Body of pancreas (tissue), 4 donors: ENCODE results near the gene CLOCK. TPM values are rescaled to one million over a fixed set of nuclear protein-coding genes. Genes with fewer than 3 reads are reported as not detected.

ENCODE experiments used
- ATAC-seq: fragments of 150-250 bp; one replicate; pipeline ENCODE4 v1.9.1; 2016
- DNase-seq, 4 donors: peaks; one replicate each; pipeline ENCODE4 v3.0.0-alpha.2; 2019
- H3K27ac ChIP-seq, 4 donors: fragments of 200-600 bp; sonication (generic); 1 replicate in 3 of 4; 2 replicates in 1 of 4; pipeline versions ENCODE4 v1.5.1 to v1.6.1; 2016 to 2019; ENCODE audit warnings: mild to moderate bottlenecking in 1 of 4, mixed read lengths in 1 of 4, moderate library complexity in 1 of 4
- H3K27me3 ChIP-seq, 2 donors: fragments of 200-600 bp; sonication (generic); one replicate each; pipeline ENCODE4 v1.6.0; 2016; ENCODE audit warnings: mild to moderate bottlenecking in 1 of 2
- H3K36me3 ChIP-seq, 2 donors: fragments of 200-600 bp; sonication (generic); replicated peaks in 1 of 2; 2 replicates each; pipeline ENCODE4 v1.5.1; 2016; ENCODE audit warnings: low read depth in 2 of 2; ENCODE audit not compliant: insufficient read depth in 1 of 2
- H3K4me1 ChIP-seq: fragments of 200-600 bp; sonication (generic); one replicate; pipeline ENCODE4 v1.6.0; 2016
- H3K4me3 ChIP-seq, 2 donors: fragments of 200-600 bp; sonication (generic); 1 replicate in 1 of 2; 2 replicates in 1 of 2; pipeline ENCODE4 v1.5.1; 2016 to 2019
- H3K9me3 ChIP-seq, 3 donors: fragments of 200-600 bp; sonication (generic); 1 replicate in 2 of 3; 2 replicates in 1 of 3; pipeline ENCODE4 v1.5.1; 2016
- CTCF ChIP-seq, 7 experiments: fragments of 450-650 bp in 4 of 7; fragments of 200-600 bp in 3 of 7; sonication (generic) in 3 of 7; IDR thresholded peaks; one replicate each; pipeline ENCODE4 v1.5.1; 2016 to 2019; ENCODE audit warnings: antibody characterized with exemption in 7 of 7
- POLR2A ChIP-seq, 3 donors: fragments of 450-650 bp; IDR thresholded peaks; one replicate each; pipeline ENCODE4 v1.6.1; 2016; ENCODE audit warnings: antibody characterized with exemption in 3 of 3, mild to moderate bottlenecking in 2 of 3
- WGBS, 2 donors: methylation state at CpG; one replicate each; pipeline ENCODE4 v1.1.5; 2017; 5-methylcytosine and 5-hydroxymethylcytosine counted together
- intact Hi-C: fragments of 100-400 bp; cut with DNase I; formaldehyde crosslinking; loops from one replicate; pipeline ENCODE4 v1.15.1; 2023
- total RNA-seq, 2 donors: library from RNA; depleted of rRNA; stranded (reverse); fragments of >200 nt; gene quantifications; one replicate each; pipeline ENCODE4 v1.1.0, GENCODE V29; 2016

Gene CLOCK
- total RNA-seq, 2 donors from 2014 or later, result 6.3 to 13.7 TPM

- intact Hi-C loops, result loop anchor here (10.0 kb wide), 1 partner anchor 55 kb away; the partner anchor contains the start of gene SRD5A3
- no peak overlapping the region for H3K4me3 ChIP-seq
These were observed 147.1 kb downstream of the CLOCK start for GRCh38 chr4:55399581-55399980.

GRCh38 chr4:55398966-55399365 is 147.7 kb downstream of the CLOCK start:
- H3K27me3 ChIP-seq, result no peaks in the 10 kb centered on the region
- no peaks in the 10 kb centered on the region for H3K9me3 ChIP-seq
- H3K27ac ChIP-seq, result peak overlapping the region in 2 of 4 donors; percentile 98 to 100
- DNase-seq (no peak), ATAC-seq (no peak)
- WGBS, 2 donors, result 21 to 25% methylated on average over 3 of the region's 3 CpGs
- intact Hi-C loops, result loop anchor here (10.0 kb wide), 1 partner anchor 54 kb away; the partner anchor contains the start of gene SRD5A3
- H3K4me1 ChIP-seq, result peaks cover 34% of the 10 kb centered on the region
- peak overlapping the region in 1 of 2 donors; percentile 98 for H3K4me3 ChIP-seq
- H3K36me3 ChIP-seq, result no peaks in the 10 kb centered on the region
- TF ChIP-seq POLR2A (IDR thresholded peaks at IDR 0.05), result no peak

More at GRCh38 chr4:55399581-55399980, 147.1 kb downstream of the CLOCK start:
- WGBS, 2 donors, result 43 to 47% methylated on average over 1 of the region's 1 CpG
- Histone ChIP-seq H3K27me3 (no peaks in the 10 kb centered on the region), H3K27ac (peak overlapping the region in 2 of 4 donors; percentile 98 to 100), H3K9me3 (no peaks in the 10 kb centered on the region), H3K36me3 (no peaks in the 10 kb centered on the region), H3K4me1 (peaks cover 34% of the 10 kb centered on the region)
- TF ChIP-seq POLR2A (IDR thresholded peaks at IDR 0.05), result no peak
- no peak for TF ChIP-seq CTCF (IDR thresholded peaks at IDR 0.05)
- no peak for ATAC-seq
- peak in 1 of 4 donors; percentile 37 for DNase-seq

- TF ChIP-seq POLR2A (IDR thresholded peaks at IDR 0.05) (no peak), CTCF (IDR thresholded peaks at IDR 0.05) (no peak)
- ATAC-seq, result no peak
- intact Hi-C loops, result loop anchor here (10.0 kb wide), 1 partner anchor 54 kb away; the partner anchor contains the start of gene SRD5A3
These were observed 148.2 kb downstream of the CLOCK start for GRCh38 chr4:55398461-55398860.

GRCh38 chr4:55397520-55398321 is 149.0 kb downstream of the CLOCK start:
- intact Hi-C loops, result loop anchor here (10.0 kb wide), 1 partner anchor 53 kb away; the partner anchor contains the start of gene SRD5A3
- no peak for DNase-seq

More at GRCh38 chr4:55398461-55398860, 148.2 kb downstream of the CLOCK start:
- Histone ChIP-seq H3K4me3 (peak overlapping the region in 1 of 2 donors; percentile 98), H3K4me1 (peaks cover 34% of the 10 kb centered on the region), H3K9me3 (no peaks in the 10 kb centered on the region), H3K27ac (peak overlapping the region in 3 of 4 donors; percentile 95 to 100 (median 98)), H3K27me3 (no peaks in the 10 kb centered on the region), H3K36me3 (no peaks in the 10 kb centered on the region)
- whole genome bisulfite sequencing, 2 donors, result 14 to 20% methylated on average over 1 of the region's 1 CpG
- DNase-seq, result no peak

More at GRCh38 chr4:55397520-55398321, 149.0 kb downstream of the CLOCK start:
- Histone ChIP-seq H3K9me3 (no peaks in the 10 kb centered on the region), H3K4me1 (peaks cover 34% of the 10 kb centered on the region), H3K4me3 (peak overlapping the region; percentile 98 to 99), H3K27me3 (no peaks in the 10 kb centered on the region), H3K36me3 (no peaks in the 10 kb centered on the region), H3K27ac (peak overlapping the region in 3 of 4 donors; percentile 95 to 100 (median 98))
- 24 to 29% methylated on average over 15 of the region's 15 CpGs for WGBS, 2 donors
- TF ChIP-seq CTCF (IDR thresholded peaks at IDR 0.05), result no peak
- TF ChIP-seq POLR2A (IDR thresholded peaks at IDR 0.05), result peak in 2 of 3 donors; percentile 39 to 54
- ATAC-seq, result no peak
